Midbrain (tissue), 1 donor: Measurements from ENCODE around the gene P2RY13.

ENCODE experiments used
- DNase-seq: peaks from one replicate; lab custom pipeline; 2025; lab: John Stamatoyannopoulos, UW

P2RY13 gene

GRCh38 chr3:151293127-151293526, 36.2 kb downstream of the P2RY13 start:
- no peak for DNase-seq

GRCh38 chr3:151290673-151291072, 38.7 kb downstream of the P2RY13 start:
- peak; percentile 7 for DNase-seq

- DNase-seq = no peak
Observed at GRCh38 chr3:151289445-151289844, 39.9 kb downstream of the P2RY13 start.

DNA sequence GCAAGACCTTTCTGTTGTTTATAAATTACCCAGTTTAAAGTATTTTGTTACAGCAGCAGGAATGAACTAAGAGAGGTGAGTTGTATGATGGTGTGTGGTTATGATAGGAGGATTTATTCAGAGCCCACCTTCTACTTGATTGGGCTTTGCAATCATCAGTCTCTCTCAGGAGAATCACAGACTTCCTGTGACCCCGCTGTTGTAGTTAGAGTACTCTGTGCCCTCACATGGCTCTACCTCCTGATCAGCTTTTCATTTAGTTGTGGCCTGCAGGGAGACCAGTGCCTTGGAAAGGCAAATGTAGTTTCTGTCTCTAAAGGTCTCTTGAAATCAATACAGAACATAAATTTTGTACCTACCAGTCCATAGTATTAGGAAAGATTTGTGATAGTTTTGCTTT, 43.4 kb downstream of the P2RY13 start:
- DNase-seq = no peak

- no peak for DNase-seq
Observed at GRCh38 chr3:151283907-151284461, 45.4 kb downstream of the P2RY13 start.

DNA sequence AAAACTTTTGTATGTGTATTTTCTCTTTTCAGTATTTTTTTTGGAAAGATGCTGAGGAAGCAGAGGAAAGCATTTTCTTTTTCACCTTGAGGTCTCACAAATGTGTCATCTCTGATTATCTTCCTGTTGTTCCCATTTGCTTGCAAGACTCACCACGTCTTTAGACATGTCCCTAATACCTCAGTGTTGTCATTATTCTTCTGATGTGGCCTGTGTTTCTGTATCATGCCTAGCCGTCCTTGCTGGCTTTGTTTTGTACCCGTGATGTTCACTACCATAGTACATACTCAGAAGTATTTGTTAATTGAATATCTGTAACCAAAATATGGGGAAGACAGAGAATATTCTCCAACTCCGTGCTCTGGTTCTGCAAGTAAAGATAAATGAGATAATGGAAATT, 46.0 kb downstream of the P2RY13 start:
- no peak for DNase-seq

GRCh38 chr3:151282921-151283320, 46.4 kb downstream of the P2RY13 start:
- DNase-seq = peak; percentile 73

DNA sequence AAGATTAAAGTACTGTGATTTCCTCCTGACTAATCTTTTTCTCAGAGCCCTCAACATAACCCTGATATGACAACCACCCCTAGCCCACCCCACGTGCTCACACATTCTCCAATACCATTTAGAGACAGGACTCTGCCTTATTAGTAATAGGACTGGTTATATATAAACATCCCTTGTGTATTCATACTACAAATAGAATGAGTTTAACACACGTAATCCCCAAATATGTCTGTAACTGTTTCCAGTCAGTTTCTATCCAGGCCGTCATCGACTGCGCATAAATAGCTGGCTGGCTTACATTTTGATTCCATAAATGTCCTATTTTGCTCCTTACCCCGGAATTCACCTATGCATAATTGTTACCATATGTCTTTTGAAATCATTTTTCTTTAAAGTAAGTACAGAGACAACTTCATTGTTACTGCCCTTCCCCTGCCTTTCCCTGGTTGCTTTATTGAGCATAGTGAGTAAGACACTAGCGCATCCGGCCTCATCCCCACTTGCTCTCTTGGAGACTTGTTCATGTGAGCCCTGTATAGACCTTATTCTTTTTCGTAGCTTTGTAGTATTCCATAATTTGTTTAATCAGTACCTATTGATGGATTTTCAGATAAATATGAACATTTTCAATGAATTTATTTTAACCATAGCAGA, 47.6 kb downstream of the P2RY13 start:
- no peak for DNase-seq

- peak; percentile 44 for DNase-seq
Observed at GRCh38 chr3:151278230-151278629, 51.1 kb downstream of the P2RY13 start, which contains the start of gene P2RY14. Gene P2RY14 (minus strand): TSS chr3:151278542. CDS start chr3:151214316, 64,226 bp downstream.

DNA sequence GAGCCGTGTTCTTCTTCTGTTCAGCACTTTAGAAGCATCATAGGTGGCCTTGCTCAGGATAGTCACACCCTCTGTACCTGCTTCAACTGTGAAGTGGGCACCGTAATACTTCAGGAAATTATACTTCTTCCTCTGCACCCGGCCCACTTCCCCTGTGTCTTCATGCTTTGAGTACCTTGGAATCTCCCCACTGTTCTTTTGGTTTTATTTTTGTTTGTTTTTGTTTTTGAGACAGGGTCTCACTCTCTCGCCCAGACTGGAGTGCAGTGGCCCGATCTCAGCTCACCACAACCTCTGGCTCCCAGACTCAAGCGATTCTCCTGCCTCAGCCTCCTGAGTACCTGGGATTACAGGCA, 52.7 kb downstream of the P2RY13 start:
- no peak for DNase-seq
